Transverse colon (tissue), 4 donors: ENCODE results near the gene ROR1. TPM values are rescaled to one million over a fixed set of nuclear protein-coding genes. Genes with fewer than 3 reads are reported as not detected.

Experiments
- DNase-seq: peaks from one replicate; pipeline ENCODE4 v3.0.0-alpha.2; 2019
- H3K27ac ChIP-seq, 4 donors: fragments of 200-600 bp; sonication (generic); 2 replicates each; pipeline ENCODE4 v1.5.1; 2016 to 2018; ENCODE audit warnings: inconsistent platforms in 4 of 4
- H3K27me3 ChIP-seq: fragments of 200-600 bp; sonication (generic); 2 replicates; pipeline ENCODE4 v1.5.1; 2017; ENCODE audit warnings: inconsistent platforms
- H3K36me3 ChIP-seq, 4 donors: fragments of 200-600 bp; sonication (generic); 2 replicates each; pipeline ENCODE4 v1.5.1; 2017 to 2019; ENCODE audit warnings: inconsistent platforms in 4 of 4
- H3K4me1 ChIP-seq, 4 donors: fragments of 200-600 bp; sonication (generic); 2 replicates each; pipeline ENCODE4 v1.5.1; 2017 to 2020; ENCODE audit warnings: inconsistent platforms in 4 of 4
- H3K4me3 ChIP-seq, 4 donors: fragments of 200-600 bp; sonication (generic); 1 replicate in 1 of 4; 2 replicates in 3 of 4; pipeline versions ENCODE4 v1.5.1 to v1.6.1; 2017 to 2019; ENCODE audit warnings: inconsistent platforms in 4 of 4
- H3K9me3 ChIP-seq, 2 donors: fragments of 200-600 bp; sonication (generic); 2 replicates each; pipeline ENCODE4 v1.5.1; 2017 to 2019; ENCODE audit warnings: inconsistent platforms in 2 of 2
- EP300 ChIP-seq: sonication (generic); formaldehyde crosslinking; IDR thresholded peaks from one replicate; pipeline ENCODE4 v1.6.1; 2017; ENCODE audit warnings: antibody characterized with exemption, low read depth
- POLR2A ChIP-seq: fragments of 450-650 bp; IDR thresholded peaks from one replicate; pipeline ENCODE4 v1.6.1; 2016; ENCODE audit warnings: antibody characterized with exemption, mild to moderate bottlenecking, moderate library complexity
- POLR2AphosphoS5 ChIP-seq, 3 donors: sonication (generic); formaldehyde crosslinking; IDR thresholded peaks; one replicate each; pipeline ENCODE4 v1.6.1; 2016; ENCODE audit warnings: antibody characterized with exemption in 3 of 3
- WGBS, 2 donors: methylation state at CpG; one replicate each; pipeline ENCODE4 v1.1.5; 2018; ENCODE audit warnings: low coverage in 1 of 2; 5-methylcytosine and 5-hydroxymethylcytosine counted together
- in situ Hi-C, 4 donors: fragments of 200-750 bp; cut with MboI; loops; one replicate each; pipeline versions ENCODE4 v1.15.0 to v1.15.1; 2017; ENCODE audit warnings: low sequenced_read_pairs in 3 of 4, low pct_ligation_motif_present in 1 of 4, low pct_unique_long_range_greater_than_20kb in 1 of 4
- intact Hi-C: fragments of 100-400 bp; cut with DNase I; formaldehyde crosslinking; loops from one replicate; pipeline ENCODE4 v1.15.1; 2023; ENCODE audit warnings: low total_unique reads
- total RNA-seq, 4 donors: library from RNA; depleted of rRNA; stranded (reverse); fragments of >200 nt; gene quantifications; one replicate each; pipeline ENCODE4 v1.1.0, GENCODE V29; 2016
- TF ChIP-seq, protein P1 (sequence below), 5 experiments: fragments of 200-600 bp in 3 of 5; fragments of 450-650 bp in 2 of 5; sonication (generic) in 3 of 5; IDR thresholded peaks; 1 replicate in 2 of 5; 2 replicates in 3 of 5; pipeline ENCODE4 v1.5.1; 2016 to 2017; ENCODE audit warnings: antibody characterized with exemption in 5 of 5, inconsistent platforms in 3 of 5, mild to moderate bottlenecking in 2 of 5, moderate library complexity in 1 of 5

Gene ROR1
- total RNA-seq, 4 donors from 2014 or later, result 3.0 to 6.7 (median 4.6) TPM

DNA sequence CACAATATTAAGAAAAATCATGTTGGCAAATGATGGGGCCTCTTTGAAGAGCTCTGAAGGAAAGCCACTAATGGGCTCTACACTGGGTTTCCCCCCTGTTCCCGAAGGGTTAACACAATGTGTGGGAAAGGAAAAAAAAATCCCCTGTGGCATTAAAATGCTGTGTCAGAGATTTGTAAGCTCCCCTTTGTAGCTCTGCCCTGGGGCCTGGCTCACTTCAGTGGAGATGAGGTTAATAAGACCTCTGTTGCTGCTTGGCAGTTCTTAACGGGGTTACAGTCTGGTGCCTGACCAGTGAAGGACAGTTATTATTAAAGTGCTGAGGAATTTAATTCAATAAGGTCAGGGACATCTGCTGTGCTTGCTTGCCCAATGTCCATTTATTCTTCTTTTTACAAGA is 299.9 kb downstream of the ROR1 start:
- intact Hi-C loops (no loop called here), in situ Hi-C loops (no loop called here)
- Histone ChIP-seq H3K4me3 (no peak overlapping the region), H3K27me3 (no peaks in the 10 kb centered on the region), H3K27ac (no peak overlapping the region), H3K9me3 (no peaks in the 10 kb centered on the region), H3K36me3 (no peaks in the 10 kb centered on the region), H3K4me1 (no peaks in the 10 kb centered on the region)
- 56 to 80% methylated on average over 1 to 2 of the region's 2 CpGs for WGBS, 2 donors
- no peak for TF ChIP-seq POLR2AphosphoS5 (IDR thresholded peaks at IDR 0.05)
- no peak for TF ChIP-seq EP300
- TF ChIP-seq POLR2A, result no peak
- TF ChIP-seq, protein P1, sequence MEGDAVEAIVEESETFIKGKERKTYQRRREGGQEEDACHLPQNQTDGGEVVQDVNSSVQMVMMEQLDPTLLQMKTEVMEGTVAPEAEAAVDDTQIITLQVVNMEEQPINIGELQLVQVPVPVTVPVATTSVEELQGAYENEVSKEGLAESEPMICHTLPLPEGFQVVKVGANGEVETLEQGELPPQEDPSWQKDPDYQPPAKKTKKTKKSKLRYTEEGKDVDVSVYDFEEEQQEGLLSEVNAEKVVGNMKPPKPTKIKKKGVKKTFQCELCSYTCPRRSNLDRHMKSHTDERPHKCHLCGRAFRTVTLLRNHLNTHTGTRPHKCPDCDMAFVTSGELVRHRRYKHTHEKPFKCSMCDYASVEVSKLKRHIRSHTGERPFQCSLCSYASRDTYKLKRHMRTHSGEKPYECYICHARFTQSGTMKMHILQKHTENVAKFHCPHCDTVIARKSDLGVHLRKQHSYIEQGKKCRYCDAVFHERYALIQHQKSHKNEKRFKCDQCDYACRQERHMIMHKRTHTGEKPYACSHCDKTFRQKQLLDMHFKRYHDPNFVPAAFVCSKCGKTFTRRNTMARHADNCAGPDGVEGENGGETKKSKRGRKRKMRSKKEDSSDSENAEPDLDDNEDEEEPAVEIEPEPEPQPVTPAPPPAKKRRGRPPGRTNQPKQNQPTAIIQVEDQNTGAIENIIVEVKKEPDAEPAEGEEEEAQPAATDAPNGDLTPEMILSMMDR (IDR thresholded peaks at IDR 0.05), result no peak
- no peak for DNase-seq

DNA sequence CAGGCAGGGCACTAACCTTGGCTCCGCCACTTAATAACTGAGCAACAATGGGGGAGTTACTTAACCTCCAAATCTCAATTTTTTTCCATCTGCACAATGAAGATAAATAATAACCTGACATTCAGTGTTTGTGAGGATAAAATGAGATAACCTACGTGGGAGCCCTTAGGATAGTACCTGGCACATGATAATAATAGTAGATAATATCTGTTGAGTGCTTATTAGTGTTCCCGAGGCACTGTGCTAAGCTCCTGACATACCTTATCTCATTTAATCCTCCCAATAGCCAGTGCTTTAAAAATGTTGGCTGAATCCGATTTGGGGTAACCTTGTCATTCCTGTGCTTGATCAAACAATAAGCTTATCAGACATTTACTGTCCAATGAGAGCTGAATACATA is 300.9 kb downstream of the ROR1 start:
- H3K27me3 ChIP-seq, result no peaks in the 10 kb centered on the region
- in situ Hi-C loops, result no loop called here
- H3K27ac ChIP-seq, result no peak overlapping the region
- DNase-seq, result no peak
- no peaks in the 10 kb centered on the region for H3K9me3 ChIP-seq
- intact Hi-C loops, result no loop called here
- H3K4me3 ChIP-seq, result no peak overlapping the region
- H3K36me3 ChIP-seq, result no peaks in the 10 kb centered on the region
- WGBS, 2 donors, result 83 to 89% methylated on average over 3 to 4 of the region's 4 CpGs
- no peaks in the 10 kb centered on the region for H3K4me1 ChIP-seq
- TF ChIP-seq POLR2A, result no peak
- TF ChIP-seq, protein P1 (IDR thresholded peaks at IDR 0.05), result no peak
- no peak for TF ChIP-seq EP300
- TF ChIP-seq POLR2AphosphoS5 (IDR thresholded peaks at IDR 0.05), result no peak

DNA sequence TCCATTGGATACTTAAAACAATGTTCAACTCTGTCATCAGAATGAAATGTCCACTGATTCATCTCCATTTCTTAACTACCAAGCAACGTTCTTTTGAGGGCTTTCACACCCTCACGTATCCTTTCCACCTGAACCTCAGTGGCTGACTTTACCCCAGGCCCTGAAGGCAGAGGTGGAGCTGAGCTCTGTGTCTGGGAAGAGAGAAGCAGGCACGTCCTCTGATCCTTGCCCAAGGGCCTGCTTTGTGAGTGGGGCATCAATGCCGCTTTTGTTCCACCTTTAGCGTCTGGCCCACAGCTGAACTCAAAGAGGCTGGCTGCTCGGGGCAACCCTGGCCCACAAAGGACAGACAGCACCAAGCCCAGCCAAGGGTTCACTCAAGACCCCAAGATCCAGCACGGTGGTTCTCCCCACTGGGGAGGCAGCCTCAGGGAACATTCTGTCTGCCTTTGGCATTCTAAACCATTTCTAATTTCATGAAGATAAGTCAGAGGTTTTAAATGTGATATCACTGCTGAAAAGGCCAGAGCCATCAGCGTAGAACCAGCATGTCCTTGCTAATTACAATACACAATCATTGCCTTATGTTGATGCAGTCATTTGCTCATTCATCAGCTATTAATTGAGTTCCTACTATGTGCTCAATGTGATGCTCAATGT is 303.6 kb downstream of the ROR1 start:
- intact Hi-C loops, result no loop called here
- no peak for TF ChIP-seq POLR2A
- TF ChIP-seq, protein P1 (IDR thresholded peaks at IDR 0.05), result no peak
- no peak for TF ChIP-seq EP300
- no peak for TF ChIP-seq POLR2AphosphoS5 (IDR thresholded peaks at IDR 0.05)
- Histone ChIP-seq H3K27ac (no peak overlapping the region), H3K4me3 (no peak overlapping the region), H3K36me3 (no peaks in the 10 kb centered on the region), H3K4me1 (no peaks in the 10 kb centered on the region), H3K9me3 (no peaks in the 10 kb centered on the region), H3K27me3 (no peaks in the 10 kb centered on the region)
- 75 to 86% methylated on average over 5 to 8 of the region's 8 CpGs for WGBS, 2 donors
- in situ Hi-C loops, result no loop called here
- no peak for DNase-seq

- WGBS, 2 donors, result 71 to 86% methylated on average over 3 of the region's 3 CpGs
- intact Hi-C loops (no loop called here), in situ Hi-C loops (no loop called here)
- no peaks in the 10 kb centered on the region for H3K9me3 ChIP-seq
- no peak overlapping the region for H3K4me3 ChIP-seq
- no peak for DNase-seq
- TF ChIP-seq, protein P1 (IDR thresholded peaks at IDR 0.05), result no peak
- no peak for TF ChIP-seq EP300
- TF ChIP-seq POLR2AphosphoS5 (IDR thresholded peaks at IDR 0.05), result no peak
- no peak for TF ChIP-seq POLR2A
- H3K27ac ChIP-seq, result no peak overlapping the region
- H3K4me1 ChIP-seq, result peaks cover 0 to 2% (median 0%) of the 10 kb centered on the region in 4 donors
- H3K36me3 ChIP-seq, result no peaks in the 10 kb centered on the region
- H3K27me3 ChIP-seq, result no peaks in the 10 kb centered on the region
Observed at GRCh38 chr1:64080941-64081562, 307.2 kb downstream of the ROR1 start.
